ENCODE results near the gene OTC. TPM values are rescaled to one million over a fixed set of nuclear protein-coding genes. Genes with fewer than 3 reads are reported as not detected.

The OTC gene
- total RNA-seq, 1 experiment from 2014 or later, result not detected

- TF ChIP-seq ZNF274 (IDR thresholded peaks at IDR 0.05; ENCODE audit: low read depth, low read length), result no peak
- TF ChIP-seq EGR1 (IDR thresholded peaks at IDR 0.05; ENCODE audit: low read depth), result no peak
Measured at GRCh38 chrX:38382663-38383062, 30.3 kb downstream of the OTC start (continued).

GRCh38 chrX:38400389-38400910 is 48.0 kb downstream of the OTC start:
- H3K36me3 ChIP-seq (ENCODE audit: control insufficient read depth in 1 of 2, insufficient read depth in 2 of 2, low read length in 2 of 2), result no peaks in the 10 kb centered on the region
- POLR2A ChIA-PET, result no interaction called here
- H3K79me2 ChIP-seq (ENCODE audit: insufficient read depth, low read length), result no peaks in the 10 kb centered on the region
- intact Hi-C loops (cut with micrococcal nuclease), result no loop called here
- H3K27me3 ChIP-seq (ENCODE audit: insufficient read depth, low read length), result 0 out of 2 replicates have a peak, but pooled peaks cover 2% of the 10 kb centered on the region
- H3K9me2 ChIP-seq (ENCODE audit: insufficient read depth), result no peaks in the 10 kb centered on the region
- H3K9me3 ChIP-seq (ENCODE audit: control insufficient read depth in 1 of 2, insufficient read depth in 1 of 2, low read depth in 1 of 2, low read length in 2 of 2), result no peaks in the 10 kb centered on the region
- CTCF ChIA-PET, result no interaction called here
- no TSS peak for BruUV-seq (replicated peaks)
- no peak for ATAC-seq
- no peaks in the 10 kb centered on the region for H3K4me1 ChIP-seq (ENCODE audit: control insufficient read depth in 1 of 2, insufficient read depth in 2 of 2, low read length in 2 of 2)
- no peak overlapping the region for H3K4me3 ChIP-seq (replicated peaks in 1 of 2; ENCODE audit: low read depth in 1 of 2, low read length in 2 of 2)
- RAD21 ChIA-PET (ENCODE audit: low non-redundant PET in 1 of 2, low total read pairs in 2 of 2, uncharacterized antibody in 2 of 2, unreplicated experiment in 2 of 2), result no interaction called here
- no peak overlapping the region for H2AFZ ChIP-seq (ENCODE audit: low read depth, low read length, poor library complexity, severe bottlenecking)
- no peaks in the 10 kb centered on the region for H4K20me1 ChIP-seq (ENCODE audit: insufficient read depth)
- no peak overlapping the region for H3K9ac ChIP-seq (ENCODE audit: low read length)
- H3K4me2 ChIP-seq (ENCODE audit: low read length), result no peak overlapping the region
- no peak overlapping the region for H3K27ac ChIP-seq (ENCODE audit: low read depth, low read length)
- TF ChIP-seq EZH2 (IDR thresholded peaks at IDR 0.05), result no peak
- TF ChIP-seq EGR1 (IDR thresholded peaks at IDR 0.05; ENCODE audit: low read depth), result no peak
- no peak for TF ChIP-seq ZNF274 (IDR thresholded peaks at IDR 0.05; ENCODE audit: low read depth, low read length)
- TF ChIP-seq POLR2A (IDR thresholded peaks at IDR 0.05; ENCODE audit: borderline replicate concordance, extremely low read depth, insufficient read depth, insufficient read length), result no peak
- no peak for TF ChIP-seq TCF7L2 (IDR thresholded peaks at IDR 0.05; ENCODE audit: borderline replicate concordance, extremely low read depth, insufficient read depth, insufficient read length)
- TF ChIP-seq POLR2AphosphoS5 (IDR thresholded peaks at IDR 0.05; ENCODE audit: low read depth, low read length), result no peak
- TF ChIP-seq RAD21 (IDR thresholded peaks at IDR 0.05; ENCODE audit: low read depth), result no peak
- TF ChIP-seq SIN3A (IDR thresholded peaks at IDR 0.05; ENCODE audit: low read depth), result no peak
- TF ChIP-seq YY1 (IDR thresholded peaks at IDR 0.05; ENCODE audit: extremely low read depth, insufficient replicate concordance, low read depth, low read length), result no peak
- TF ChIP-seq FOSL1 (IDR thresholded peaks at IDR 0.05; ENCODE audit: low read depth), result no peak
- no peak for TF ChIP-seq ZFX (IDR thresholded peaks at IDR 0.05)
- no peak for TF ChIP-seq JUND (IDR thresholded peaks at IDR 0.05)
- no peak for TF ChIP-seq CTCF (IDR thresholded peaks at IDR 0.05 in 2 of 3, conservative IDR thresholded peaks at IDR 0.05 in 1 of 3; ENCODE audit: borderline replicate concordance in 1 of 3, insufficient read depth in 1 of 3, low read depth in 2 of 3, low read length in 2 of 3)
- TF ChIP-seq ZBTB33 (IDR thresholded peaks at IDR 0.05; ENCODE audit: extremely low read depth, insufficient replicate concordance, low read length), result no peak
- no peak for TF ChIP-seq EZH2phosphoT487 (IDR thresholded peaks at IDR 0.05; ENCODE audit: borderline replicate concordance)
- no peak for TF ChIP-seq ELF1 (IDR thresholded peaks at IDR 0.05; ENCODE audit: borderline replicate concordance, low read depth)
- no peak for TF ChIP-seq CEBPB (IDR thresholded peaks at IDR 0.05; ENCODE audit: low read depth)
- no peak for TF ChIP-seq CBX3 (IDR thresholded peaks at IDR 0.05; ENCODE audit: low read depth)
- no peak for DNase-seq (ENCODE audit: low read depth, low spot score)

Data from HCT116 (cell line).